GM21515 (cell line): Measurements from ENCODE around the gene SERPINB5.

ENCODE experiments used
- ATAC-seq: cut with Tn5 transposase; IDR thresholded peaks from one replicate; pipeline ENCODE4 v1.9.1; 2021; ENCODE audit not compliant: unreplicated experiment

SERPINB5 gene

GRCh38 chr18:63520053-63520685, 43.4 kb downstream of the SERPINB5 start:
- ATAC-seq: no peak

- no peak for ATAC-seq
Observed at GRCh38 chr18:63523660-63524059, 46.9 kb downstream of the SERPINB5 start.

DNA sequence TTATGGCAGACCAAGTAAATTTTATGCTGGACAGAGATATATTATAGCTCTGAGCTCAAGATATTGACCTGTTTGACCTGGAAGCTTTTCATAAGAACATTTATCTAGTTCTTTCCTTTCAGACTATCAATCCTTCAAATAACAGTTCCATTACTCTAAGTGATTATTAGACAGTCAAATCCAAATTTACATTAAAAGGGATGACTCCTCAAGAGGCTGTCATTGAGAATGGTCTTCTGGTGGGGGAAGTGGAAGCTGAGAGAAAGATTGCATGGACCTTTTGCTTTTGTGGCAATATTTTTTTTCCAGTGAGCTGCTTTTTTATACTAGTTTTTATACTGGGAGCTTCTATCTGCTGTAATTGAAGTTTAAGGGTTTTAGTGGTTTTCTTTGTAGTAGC, 50.5 kb downstream of the SERPINB5 start:
- no peak for ATAC-seq

- no peak for ATAC-seq
Observed at GRCh38 chr18:63528863-63529492, 52.2 kb downstream of the SERPINB5 start.

DNA sequence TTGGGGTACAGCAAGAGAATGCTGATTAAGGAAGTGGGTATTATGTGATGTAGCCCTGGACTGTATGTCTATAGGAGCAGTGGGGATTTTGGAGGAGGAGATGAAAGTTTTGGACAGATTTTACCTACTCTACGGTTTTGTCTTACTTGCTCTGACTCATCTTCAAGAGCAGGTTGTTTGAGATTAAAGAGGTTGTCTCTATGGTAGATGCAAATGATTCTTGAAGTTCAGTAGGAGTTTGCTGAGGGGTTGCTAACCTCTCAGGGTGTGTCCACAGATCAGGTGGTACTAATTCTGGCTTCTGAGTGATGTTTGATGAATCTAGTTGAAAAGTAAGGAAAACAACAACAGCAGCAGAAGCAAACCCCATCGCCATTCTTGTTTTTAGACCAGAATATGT, 55.7 kb downstream of the SERPINB5 start:
- no peak for ATAC-seq

GRCh38 chr18:63534615-63535014, 57.9 kb downstream of the SERPINB5 start:
- ATAC-seq: no peak

DNA sequence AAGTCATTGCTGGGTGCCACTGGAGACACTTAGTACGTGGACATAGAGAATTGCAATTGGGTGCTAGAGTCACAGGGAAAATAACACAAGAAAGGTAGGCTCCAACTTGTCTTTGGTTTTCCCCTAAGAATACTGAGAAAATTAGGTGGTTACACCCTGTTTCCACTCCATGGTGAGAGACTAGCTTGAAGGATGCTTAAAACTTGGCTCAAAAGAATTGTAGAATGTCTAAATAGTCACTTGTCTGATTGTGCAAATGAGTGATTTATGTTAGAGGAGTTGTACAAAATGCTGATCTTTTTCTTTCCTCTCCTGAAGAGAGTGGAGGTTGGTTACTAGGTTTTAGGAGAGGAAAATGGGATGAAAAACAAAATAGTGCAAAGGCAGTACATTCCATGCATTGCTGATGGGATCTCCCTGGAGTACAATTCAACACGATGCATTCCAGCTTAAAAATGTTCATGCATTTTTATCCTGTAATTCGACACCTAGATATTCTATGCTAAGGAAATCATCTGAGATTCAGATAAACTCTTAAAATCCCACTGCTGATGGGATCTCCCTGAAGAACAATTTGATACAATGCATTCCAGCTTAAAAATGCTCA, 63.2 kb downstream of the SERPINB5 start:
- ATAC-seq: no peak

GRCh38 chr18:63542069-63542468, 65.3 kb downstream of the SERPINB5 start, which contains the start of gene SERPINB12:
TSS of gene SERPINB12 (plus strand) at chr18:63542369. CDS start at chr18:63556160, 13,791 bp downstream.
- no peak for ATAC-seq

- ATAC-seq: no peak
Observed at GRCh38 chr18:63544017-63544416, 67.3 kb downstream of the SERPINB5 start.

- no peak for ATAC-seq
Observed at GRCh38 chr18:63545000-63545399, 68.2 kb downstream of the SERPINB5 start.

DNA sequence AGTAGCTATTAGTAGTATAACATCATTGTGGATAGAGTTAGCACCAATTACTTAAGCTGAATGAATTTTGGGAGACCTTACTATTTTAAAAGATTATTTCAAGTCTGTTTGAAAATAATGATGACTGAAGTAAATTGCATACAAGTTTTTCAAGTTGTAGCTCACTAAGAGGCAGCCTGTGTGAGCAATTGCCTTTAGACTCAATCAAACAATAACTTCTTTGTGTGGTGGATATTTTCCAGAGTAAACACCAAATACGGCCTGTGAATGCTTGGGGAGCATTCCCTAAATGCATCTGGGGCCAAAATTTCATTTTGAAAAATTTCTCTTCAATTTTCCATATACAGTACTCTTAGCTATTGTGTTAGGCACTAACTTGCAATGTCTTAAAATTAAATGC, 73.3 kb downstream of the SERPINB5 start:
- no peak for ATAC-seq

GRCh38 chr18:63551769-63552168, 75.0 kb downstream of the SERPINB5 start:
- no peak for ATAC-seq

- no peak for ATAC-seq
Observed at GRCh38 chr18:63552581-63552980, 75.8 kb downstream of the SERPINB5 start.

GRCh38 chr18:63553081-63553480, 76.3 kb downstream of the SERPINB5 start:
- no peak for ATAC-seq
